ENCODE results near the gene MRPS18A.
A peak's percentile ranks its signal among the peaks of the same experiment; 100 is the strongest.

The MRPS18A gene

DNA sequence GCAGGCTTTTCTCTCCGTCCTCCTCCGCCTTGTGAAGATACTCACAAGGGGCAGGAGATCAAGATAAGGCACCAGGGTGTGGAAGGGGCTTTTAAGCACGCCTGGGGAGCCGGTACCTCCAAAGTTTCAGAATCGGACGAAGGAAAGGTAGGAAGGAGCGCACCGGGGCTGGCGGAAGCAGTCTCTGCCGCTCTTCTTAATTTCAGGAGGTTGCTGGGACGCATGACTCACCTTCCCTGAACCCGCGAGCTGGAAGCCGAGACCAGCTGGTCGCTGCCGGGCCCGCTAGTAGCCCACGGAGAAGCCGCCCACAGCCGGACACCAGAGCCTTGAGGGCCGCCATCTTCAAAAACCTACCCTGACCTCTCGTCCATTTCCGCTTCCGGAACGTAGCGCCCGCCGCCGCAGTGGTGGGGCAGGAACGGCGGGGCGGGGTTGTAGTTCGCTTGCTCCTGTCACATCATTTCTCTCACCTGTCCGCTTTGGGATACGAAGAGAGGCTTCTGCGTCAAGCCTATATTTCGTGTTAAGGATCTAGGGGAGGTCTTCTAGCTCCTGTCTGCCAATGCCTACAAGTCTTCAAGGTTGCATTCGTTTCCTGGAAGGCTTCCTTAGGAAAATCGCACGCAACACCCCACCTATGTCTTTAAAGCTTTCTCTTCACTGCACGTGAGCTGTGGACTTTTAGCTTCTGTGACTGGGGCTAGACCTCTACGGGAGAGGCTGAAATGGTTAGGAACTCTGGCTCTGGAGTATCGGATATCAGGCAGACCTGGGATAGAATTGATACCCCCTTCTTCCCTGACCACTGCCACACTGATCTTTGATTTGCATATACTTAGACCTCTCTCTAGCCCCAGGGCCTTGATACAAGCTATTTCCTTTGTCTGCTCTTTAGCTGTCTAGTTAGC is at the start of gene MRPS18A:
Gene MRPS18A (minus strand): TSS at position 355 of the 911 bp plus-strand sequence. CDS start 12 bp downstream, at position 343.
- peak; percentile 82 for DNase-seq

DNA sequence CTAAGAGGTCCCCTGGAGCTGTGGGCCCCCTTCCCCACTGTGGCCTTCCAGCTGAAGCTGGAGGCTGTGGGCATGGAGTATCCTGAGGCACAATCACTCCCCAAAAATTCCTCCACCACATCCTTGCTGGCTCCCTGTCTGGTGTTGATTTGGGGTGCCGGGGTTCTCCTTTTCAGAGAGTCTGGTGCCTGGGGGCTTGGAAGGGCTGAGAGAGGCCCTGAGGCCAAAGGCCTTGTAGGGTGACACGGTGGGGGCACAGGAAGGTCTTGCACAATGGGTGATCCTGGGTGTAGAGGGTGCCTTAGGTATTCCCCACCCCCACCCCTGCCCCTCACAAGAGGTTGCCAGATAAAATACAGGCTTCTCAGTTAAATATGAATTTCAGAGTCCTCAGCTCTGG is 49.3 kb upstream of the MRPS18A start:
- no peak for DNase-seq

GRCh38 chr6:43736211-43736786 is 48.7 kb upstream of the MRPS18A start:
- no peak for DNase-seq

DNA sequence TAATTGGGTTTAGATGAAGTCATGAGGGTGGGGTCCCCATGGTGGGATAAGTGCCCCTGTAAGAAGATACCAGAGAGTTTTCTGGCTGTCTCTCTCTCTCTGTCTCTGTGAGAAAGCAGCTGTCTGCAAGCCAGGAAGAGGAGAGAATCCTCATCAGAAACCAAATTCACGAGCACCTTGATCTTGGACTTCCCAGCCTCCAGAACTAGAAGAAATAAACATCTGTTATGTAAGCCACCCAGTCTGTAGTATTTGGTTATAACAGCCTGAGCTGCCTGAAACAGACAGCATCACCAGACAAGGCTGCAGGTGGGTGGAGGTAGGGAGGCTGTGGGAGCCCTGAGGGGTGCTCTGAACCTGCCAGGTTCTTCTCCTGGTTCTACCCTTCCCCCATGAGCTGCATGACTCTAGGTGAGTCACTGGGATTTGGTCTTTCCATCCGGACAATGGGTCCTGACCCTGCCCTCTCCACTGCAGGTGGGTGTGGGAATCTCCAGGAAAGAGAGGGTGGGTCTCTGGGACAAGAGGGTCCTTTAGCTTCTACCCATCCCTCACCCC is 48.1 kb upstream of the MRPS18A start:
- no peak for DNase-seq

- no peak for DNase-seq
These were observed 46.7 kb upstream of the MRPS18A start for GRCh38 chr6:43734294-43734665.

DNA sequence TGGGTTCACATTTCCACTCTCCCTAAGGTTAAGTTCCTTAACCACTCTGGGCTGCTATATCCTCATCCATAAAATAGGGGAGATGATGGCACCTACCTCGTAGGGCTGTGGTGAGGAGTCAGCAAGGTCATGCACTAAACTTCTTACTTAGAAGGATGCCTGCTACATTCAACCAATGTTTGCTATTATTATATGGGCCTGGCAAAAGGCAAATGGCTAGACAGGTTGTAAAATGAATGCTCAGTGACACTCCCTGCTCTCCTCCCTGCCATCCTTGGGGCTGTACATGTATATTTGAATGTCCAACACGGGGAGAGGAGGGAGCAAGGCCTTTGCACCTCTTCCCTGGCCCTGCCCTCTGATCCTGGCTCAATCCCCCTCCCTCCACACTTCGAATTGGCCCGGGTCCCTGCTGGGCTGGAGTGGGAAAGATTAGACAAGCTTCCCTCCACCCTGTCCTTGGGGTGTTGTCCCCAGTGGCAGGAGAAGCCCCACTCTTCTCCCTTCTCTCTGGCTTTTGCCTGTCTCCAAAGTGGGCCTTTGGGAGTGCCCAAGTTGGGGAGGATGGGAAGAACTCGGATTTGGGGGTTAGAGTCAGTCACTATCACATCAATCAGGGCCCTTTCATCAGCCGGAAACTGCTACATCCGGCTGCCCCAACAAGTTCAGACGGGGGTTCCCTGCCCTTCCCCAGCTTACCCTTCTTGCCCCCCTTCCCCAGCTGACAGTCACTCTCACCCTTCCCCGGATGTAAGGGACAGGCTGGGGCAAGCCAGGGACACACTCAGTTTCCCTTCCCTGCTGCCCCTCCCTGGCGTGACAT is 46.1 kb upstream of the MRPS18A start:
- no peak for DNase-seq

GRCh38 chr6:43730634-43731033 is 43.0 kb upstream of the MRPS18A start:
- no peak for DNase-seq

GRCh38 chr6:43729537-43729936 is 41.9 kb upstream of the MRPS18A start:
- no peak for DNase-seq

DNA sequence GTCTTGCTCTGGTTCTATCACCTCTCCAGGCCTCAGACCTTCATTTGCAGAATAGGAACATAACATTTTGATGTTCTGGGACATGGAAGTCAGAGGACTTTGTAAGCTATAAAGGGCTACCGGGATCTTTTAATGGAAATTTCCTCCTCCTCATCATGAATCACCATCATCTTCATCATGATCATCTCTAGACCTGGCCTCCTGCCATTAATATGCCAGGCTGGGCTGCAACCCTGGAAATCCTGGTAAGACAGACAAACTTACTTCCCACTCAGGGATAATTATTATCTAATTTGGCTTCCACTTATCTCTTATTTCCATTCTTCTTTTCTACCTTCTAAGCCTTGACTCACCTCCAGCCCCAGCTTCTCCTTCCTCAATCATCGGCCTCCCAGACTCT is 41.0 kb upstream of the MRPS18A start:
- no peak for DNase-seq

DNA sequence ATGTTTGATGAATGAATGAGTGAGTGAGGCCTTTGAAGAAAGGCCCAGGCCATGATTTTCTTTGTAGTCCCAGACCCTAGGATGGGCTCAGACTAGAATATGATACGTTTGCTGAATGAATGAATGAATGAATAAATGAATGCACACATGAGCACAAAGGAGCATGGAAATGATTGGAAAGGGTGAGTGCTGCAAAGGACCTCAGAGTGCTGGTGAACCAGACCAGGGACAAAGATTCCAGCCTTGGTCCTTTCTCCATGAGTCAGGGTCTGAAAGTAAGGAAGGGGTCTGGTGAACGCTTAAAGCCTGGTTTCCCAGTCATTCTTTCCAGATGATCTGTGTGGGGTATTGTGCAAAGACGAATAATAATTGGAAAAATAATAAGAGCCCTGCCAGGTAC is 40.0 kb upstream of the MRPS18A start:
- no peak for DNase-seq

GRCh38 chr6:43725643-43726580 is 38.3 kb upstream of the MRPS18A start:
- no peak for DNase-seq

DNA sequence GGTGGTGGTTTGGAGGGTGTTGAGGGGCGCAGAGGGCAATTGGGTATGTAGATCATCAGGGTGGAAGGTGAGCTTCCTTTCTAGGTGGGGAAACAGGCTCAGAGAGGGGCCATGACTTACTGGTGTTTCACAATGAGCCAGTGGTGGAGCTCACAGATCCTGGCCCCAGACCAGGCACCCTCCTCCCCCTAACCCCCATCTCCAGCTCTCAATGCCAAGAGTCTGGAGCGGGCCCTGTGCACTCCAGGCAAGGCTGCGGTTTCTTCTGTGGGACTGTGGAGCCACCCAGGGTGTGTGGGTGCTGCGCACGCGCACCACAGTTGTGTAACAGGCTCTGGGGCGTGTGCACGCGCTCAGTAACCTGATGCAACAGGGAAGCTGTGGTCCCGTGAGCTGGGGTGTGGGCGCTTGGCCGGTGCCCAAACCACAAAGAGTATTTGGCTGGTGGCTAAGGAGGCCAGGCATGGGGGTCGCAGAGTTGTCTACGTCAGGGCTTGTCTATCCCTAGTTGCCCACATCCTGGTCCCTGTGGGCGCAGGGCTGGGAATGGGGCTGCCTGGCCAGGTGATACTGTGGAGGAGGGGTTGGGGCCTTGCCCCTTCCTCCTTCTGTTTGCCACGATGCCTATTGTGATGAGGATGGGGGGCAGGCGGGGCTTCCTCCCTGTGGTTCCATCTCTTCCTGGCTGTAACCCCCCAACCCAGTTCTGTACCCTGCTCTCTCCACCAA is 37.5 kb upstream of the MRPS18A start:
- DNase-seq: peak; percentile 69

DNA sequence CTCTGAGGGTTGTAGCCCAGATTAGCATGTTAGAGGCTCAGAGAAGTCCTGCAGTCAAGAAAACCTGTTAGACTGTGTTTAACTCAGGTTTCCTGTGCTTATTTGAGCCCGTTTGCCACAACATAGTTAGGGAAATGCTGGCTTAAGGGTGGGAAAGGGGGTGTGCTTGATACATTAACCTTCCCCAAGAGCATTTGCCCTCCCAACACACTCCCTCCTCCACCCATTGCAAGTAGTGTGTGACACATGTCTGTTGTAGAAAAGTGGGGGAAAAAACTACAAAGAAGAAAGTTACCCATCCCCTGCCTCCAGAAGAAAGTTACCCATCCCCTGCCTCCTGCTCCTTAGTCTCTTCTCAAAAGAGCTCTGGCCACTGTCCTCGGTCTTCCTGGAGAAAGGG is 36.8 kb upstream of the MRPS18A start:
- no peak for DNase-seq

DNA sequence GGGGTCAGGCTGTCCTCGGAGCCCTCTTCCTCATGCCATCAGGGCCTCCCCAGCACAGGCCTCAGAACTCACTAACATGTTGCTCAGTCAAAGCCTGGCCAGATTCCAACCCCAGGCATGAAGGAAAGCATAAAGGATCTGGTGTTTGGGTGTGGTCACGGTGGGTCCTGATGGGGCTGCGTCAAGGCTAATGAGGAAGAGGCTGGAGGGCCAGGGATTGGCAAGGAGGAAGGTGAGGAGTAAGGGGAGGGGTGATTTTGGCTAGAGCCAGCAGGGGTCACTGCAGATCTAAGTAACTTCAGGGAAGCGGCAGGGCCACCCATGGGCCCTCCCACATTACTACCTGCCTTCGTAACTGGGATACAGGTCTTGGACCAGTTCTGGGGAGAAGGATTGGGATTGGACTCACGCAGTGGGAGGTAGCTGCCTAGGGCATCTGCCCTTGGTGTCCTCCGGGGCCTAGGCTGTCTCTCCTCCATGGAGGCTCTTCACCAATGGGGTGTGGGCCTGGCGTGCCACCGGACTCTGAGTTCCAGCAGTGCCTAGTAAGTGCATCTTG is 36.2 kb upstream of the MRPS18A start:
- peak; percentile 39 for DNase-seq

GRCh38 chr6:43722920-43723545 is 35.4 kb upstream of the MRPS18A start:
- DNase-seq: no peak

DNA sequence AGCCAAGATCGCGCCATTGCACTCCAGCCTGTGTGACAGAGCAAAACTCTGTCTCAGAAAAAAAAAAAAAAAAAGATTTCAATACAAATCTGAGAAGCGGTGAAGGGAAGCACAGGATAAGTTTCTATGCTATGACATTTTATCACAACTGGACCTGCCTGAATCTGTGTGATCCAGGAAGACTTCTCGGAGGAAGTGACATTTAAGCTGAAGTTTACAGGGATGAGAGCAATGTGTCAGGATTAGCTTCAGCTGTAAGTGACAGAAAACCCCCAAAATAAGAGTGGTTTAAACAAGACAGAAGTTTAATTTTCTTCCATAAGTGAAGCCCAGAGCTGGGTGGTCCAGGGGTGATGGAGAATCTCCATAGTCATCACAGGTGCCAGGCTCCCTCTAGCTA is 33.4 kb upstream of the MRPS18A start:
- DNase-seq: no peak

DNA sequence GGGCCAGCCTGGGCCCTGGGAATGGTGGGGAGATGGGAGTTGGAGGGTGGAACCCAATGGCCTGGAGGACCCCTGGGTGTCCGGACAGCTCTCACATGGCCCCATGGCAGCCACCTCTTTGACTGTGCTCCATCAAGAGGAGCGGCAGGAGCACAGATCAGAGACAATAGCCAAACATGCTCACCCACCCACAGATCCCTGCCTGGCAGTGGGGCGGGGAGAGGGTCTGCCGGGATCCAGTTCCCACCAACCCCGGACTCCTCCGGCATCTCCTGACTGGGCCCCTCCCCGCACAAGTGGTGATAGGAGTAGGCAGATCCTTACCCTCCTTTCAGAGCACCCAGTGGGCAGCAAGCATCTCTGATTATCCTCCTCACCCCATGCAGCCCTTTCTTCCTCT is 31.9 kb upstream of the MRPS18A start:
- no peak for DNase-seq

DNA sequence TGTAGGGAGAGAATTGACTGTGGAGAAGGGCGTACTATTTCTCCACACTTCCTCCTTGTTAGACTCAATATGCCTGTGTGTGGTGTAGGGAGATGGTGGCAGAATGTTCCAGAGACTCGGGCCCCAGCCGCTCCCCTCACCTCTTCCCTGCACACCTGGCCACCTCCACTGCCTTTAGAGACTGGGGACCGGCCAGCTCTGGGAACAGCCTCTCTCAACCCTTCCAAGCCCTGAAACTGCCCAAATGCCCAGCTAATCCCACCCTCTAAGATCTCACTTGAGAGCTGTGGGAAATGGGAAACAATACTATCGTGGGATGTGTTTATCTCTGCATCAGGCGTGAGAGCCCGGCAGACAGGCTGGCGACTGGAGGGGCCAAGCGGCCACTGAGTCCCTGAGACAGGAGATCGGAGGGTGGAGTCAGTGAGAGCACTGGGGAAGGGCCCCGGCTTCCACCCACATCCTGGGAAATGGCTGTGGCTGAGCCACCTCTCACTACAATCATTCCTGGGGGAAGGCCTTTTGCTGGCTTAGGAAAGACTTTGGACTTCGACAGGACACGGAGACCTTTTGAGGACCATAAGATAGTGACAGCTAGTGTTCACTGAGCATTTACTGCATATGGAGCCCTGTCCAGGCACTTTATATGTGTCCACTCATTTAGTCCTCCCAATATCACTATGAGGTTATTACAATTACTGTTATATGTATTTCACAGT is 31.0 kb upstream of the MRPS18A start:
- no peak for DNase-seq

DNA sequence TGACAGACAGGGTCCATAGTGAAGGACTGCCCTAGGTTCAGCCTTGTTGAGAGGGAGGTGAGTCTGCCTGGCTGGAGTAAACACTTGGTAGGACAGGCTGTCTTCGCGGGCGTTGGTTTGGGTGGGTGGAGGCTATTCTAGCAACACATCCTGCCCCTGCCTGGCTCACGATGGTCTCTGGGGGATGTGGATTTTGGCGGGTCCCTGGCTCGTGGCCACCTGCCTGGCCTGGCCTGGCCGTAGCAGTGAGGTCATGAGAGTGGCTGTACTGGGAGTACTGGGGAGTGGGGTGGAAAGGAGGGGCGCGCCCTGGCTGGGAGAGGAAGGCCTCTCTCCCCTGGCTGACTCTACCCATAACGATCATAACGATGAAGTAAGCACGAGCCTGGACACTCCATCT is 30.2 kb upstream of the MRPS18A start:
- no peak for DNase-seq

DNA sequence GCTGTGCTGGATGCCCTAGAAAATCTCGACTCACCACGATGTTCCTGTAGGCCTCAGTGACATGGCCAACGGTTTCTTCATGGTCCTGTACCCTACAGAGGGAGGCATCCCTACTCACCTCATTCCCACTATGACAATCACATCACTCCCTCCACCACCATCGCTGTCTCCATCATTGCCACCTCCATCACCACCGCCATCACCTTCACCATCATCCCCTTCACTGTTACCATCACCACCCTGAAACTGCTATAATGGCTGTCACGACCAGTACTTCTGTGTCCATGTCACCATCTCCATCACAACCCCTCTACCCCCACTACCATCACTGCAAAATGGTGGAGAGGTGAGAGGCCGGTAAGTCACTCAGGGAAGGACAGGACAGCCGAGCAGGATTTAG is 29.8 kb upstream of the MRPS18A start:
- no peak for DNase-seq
